ENCODE data around the gene SPR.

SPR gene

DNA sequence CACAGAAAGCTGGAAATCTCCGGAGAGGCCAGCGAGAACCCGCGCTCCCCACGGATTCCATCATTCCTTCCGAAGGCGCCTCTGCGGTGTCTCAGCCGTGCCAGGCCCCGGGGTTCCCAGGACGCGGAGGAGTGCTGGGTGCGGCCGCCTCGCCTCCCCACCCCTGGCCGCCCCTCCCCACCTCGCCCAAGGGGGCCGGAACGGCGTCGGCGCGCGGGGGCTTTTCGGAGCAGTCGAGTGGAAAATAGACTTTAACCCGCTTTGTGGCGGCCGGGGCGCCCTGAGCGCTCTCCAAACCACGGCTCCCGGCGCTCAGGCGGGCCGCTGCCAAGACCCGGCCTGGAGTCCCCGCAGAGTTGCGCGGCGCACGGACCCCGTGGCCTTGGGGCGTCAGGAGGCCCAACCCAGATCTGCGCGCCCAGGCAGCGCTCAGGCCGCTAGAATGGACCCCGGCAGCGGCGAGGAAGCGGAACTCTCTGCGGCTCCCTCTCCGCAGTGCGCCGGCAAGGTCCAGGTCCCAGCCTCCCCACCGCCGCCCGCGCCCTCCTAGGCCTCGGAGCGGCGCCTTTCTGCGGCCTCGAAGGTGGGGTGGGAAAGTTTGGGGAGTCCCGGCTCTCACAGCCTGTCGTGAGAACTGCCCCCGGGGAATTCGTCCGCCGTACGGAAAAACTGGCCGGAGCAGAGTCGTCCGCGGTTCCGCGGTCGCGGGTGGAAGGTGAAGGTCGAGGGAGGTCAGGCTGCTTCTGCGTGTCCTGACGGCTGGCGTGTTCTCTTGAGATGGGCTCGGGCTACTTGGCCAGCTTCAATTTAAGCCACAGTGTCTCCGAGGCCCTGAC lies 28.9 kb downstream of the SPR start:
- no peak for DNase-seq (ENCODE audit: low read depth)

DNA sequence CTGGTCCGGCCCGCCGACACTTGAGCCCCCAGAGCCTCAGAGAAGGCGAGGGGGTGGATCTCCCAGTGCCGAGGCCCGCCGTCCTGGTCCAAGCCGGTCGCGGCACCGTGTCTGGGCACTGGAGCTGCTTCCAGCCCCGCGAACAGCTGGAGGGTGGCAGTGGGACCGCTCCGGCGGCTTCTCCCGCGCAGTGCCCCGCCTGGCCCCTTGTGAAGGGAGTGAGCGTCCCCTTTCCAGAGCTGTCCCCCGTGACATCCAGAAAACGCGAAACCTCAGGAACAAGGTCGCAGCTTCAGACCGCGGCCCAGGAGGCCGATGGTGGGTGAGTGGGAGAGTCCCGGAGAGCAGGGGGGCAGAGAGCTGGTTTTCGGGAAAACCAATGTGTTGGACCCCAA lies 29.5 kb downstream of the SPR start:
- no peak for DNase-seq (ENCODE audit: low read depth)

DNA sequence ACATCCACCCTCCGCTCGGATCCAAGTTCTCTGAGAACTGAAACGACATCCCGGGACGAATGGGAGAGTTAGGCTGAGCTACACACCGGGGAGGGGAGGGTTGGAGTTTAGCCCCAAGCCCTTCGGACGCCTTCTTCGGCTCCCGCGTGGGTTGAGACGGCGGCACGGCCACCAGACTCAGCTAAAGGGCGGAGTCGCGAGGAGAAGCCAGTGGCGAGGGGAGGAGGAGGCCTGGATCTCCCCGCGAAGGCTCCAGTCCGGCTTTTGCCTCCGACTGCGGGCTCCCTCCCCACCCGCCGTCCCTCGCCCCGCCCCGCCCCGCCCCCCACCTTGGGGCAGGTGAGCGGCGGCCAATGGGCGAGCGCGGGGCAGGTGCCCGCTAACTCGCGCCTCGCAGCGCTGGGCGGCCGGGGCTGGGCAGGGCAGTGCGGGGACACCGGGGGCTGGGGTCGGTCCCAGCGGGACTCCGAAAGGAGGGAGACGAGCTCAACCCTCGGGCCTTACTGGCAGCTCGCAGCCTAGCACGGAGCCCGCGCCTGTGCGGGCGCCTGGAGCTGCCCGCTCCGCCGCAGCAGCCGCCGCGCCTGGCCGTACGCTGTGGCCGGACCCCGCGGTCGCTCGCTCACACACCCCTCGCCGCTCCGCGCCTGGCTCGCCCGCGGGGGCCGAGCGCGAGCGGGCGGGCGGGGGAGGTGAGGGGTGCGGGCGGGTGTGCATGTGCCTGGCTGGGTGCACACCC lies 30.1 kb downstream of the SPR start, which contains the start of gene EMX1:
EMX1 (plus strand) TSS at position 382 of the 739 bp plus-strand sequence; CDS start at position 716, 334 bp downstream.
- no peak for DNase-seq (ENCODE audit: low read depth)

DNA sequence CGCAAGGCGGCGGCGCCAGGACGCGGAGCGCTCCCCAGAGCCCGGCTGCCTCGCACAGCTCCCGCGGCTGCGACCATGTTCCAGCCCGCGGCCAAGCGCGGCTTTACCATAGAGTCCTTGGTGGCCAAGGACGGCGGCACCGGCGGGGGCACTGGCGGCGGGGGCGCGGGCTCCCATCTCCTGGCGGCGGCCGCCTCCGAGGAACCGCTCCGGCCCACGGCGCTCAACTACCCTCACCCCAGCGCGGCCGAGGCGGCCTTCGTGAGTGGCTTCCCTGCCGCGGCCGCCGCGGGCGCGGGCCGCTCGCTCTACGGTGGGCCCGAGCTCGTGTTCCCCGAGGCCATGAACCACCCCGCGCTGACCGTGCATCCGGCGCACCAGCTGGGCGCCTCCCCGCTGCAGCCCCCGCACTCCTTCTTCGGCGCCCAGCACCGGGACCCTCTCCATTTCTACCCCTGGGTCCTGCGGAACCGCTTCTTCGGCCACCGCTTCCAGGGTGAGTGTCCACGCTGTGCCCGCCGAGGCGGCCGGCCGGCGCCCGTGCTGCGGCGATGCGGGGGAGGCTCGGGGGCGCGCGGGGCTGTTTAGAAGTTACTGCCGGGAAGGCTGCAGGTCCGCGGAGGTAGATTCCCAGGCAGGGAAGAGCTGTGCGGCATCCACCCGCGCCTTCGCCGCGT lies 30.8 kb downstream of the SPR start:
- no peak for DNase-seq (ENCODE audit: low read depth)

DNA sequence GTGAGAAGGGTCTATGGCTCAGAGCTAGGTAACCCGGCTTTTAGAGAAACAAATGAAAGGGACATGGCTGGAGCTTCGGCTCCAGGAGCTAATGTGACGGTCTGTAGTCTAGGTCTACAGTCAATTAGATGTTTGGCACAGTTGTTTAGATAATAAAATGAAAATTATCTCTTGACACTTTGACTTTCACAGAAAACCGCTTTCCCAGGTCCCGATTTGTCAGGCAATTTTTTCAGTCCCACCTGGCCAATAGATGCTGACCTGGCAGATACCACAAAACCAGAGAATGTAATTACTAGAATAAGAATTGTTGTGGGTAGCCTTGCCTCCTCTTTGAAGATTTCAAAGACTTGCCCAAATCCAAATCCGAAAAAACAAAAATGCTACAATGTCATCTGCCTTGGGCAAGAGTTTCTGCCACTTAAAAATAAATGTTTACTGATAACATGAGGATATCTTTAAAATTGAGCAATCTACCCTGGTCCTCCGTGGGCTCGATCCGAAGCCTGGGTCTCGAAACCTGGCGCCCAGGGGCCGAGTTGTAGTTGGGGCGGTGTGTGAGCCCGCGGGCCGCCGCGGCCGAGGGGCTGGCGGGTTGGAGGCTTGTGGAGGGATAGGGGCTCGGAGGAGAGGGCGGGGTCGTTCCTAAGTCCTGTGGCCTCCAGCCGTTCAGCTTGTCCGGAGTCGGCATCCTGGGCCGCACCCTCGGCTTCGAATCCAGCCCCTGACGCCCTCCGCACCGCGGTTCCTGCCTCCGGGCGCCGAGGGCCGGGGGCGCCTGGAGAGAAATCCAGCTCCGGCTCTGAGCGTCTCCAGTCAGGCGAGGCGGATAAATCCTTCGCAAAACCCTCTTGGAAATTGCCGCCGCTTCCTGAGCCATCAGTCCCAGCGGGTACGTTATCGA lies 32.5 kb downstream of the SPR start:
- no peak for DNase-seq (ENCODE audit: low read depth)

DNA sequence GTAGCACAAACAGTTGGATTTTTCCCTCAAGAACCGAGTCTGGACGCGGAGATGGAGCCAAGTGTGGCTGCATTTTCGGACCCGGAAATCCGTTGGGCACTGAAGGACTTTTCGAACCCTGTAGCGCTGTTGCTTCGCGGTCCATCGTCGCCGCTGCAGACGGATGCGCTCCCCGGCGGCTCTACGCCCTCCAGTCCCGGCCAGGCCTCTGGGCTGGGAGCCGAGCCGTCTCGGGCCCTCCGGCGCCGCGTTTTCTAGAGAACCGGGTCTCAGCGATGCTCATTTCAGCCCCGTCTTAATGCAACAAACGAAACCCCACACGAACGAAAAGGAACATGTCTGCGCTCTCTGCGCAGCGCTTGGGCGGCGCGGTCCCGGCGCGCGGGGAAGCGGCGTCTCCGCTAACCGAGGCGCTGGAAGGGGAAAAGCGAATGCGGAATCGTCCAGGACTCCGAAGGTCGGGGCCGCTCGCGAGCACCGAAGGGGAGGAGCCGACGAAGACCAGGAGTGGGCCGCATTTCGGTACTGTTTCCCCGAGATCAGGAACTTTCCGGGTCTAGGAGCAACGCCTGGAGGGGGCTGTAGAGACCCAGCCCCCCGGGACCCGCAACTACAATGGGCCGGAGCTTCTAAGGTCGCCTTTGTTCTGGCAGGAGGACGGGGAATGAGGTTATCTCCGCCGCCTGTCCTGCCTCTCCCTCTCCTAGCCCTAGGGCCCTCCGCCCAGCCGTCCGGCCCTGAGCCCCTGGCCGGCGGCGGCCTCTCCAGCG lies 33.3 kb downstream of the SPR start:
- no peak for DNase-seq (ENCODE audit: low read depth)

DNA sequence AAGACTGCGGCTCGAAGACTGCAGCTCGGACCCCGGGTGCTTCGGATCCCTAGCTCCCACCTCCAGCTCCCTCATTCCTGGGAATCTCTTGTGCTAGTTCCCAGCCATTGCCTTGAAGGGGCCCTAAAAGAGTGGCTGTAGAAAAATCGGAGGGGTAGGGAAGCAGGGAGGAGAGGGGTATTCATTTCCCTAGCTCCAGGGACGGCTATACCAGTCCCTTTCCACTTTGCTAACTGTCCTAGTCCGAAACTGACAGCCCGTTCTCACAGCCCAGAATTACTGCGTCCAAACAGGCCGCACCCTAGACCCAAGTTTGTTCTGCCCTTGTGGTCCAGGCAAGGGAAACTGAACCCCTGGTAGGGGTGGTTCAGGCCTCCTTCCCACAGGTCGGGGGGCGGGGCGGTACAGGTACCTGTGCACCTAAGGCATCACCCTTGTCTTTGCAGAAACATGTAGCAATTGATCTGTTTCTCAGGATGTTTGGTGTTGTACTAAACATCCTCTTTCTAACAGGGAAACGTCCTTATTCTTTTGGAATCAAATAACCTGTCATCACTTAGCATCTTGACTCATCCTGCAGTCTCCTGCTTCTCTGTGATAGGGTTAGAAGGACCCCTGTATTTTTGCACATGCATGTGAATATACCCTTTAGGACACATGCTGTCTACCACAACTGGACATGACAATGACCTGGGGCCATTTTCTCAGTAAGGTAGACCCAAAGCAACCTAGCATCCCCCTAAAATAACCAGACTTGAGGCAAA lies 34.1 kb downstream of the SPR start:
- no peak for DNase-seq (ENCODE audit: low read depth)

DNA sequence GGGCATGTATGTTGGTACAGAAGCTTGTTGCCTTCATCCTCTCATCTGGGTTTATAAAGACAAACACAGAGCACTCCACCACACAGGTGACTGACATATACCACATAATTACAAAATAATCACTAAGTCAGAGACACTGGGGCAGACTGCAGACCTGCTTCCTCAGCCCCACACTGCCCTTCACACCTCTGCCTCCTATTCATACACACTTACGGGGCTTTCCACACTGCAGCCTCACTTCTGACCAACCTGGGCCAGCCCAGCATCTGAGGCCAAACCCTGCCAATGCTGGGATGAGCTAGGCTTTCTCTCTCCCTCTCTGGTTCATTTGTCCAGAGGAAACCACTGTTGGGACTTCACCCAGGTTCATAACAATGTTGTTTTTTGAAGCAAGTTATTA lies 34.6 kb downstream of the SPR start:
- no peak for DNase-seq (ENCODE audit: low read depth)

DNA sequence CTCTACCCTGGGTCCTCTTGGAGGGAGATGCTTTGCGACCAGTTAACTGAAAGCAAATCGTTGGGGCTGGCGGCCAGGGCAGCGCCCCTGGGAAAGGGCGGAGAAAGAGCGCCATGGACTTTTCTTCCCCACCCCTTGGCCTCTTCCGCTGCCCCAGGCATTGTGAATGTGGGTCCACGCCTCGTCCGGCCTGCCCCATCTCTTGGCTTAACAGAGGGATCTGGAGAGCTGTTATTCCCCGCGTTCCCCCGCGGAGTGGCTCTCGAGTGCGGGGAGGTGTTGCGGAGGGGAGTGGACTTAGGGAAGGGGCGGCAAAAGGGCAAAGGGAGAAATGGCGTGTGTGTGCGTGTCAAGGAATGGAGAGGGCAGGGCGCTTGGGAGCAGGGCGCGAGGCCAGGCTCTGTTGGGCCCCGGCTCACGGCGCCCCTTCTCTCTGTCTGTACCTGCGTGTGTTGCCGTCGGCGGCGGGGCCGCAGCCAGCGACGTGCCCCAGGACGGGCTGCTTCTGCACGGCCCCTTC lies 36.7 kb downstream of the SPR start:
- DNase-seq (ENCODE audit: low read depth) = no peak

DNA sequence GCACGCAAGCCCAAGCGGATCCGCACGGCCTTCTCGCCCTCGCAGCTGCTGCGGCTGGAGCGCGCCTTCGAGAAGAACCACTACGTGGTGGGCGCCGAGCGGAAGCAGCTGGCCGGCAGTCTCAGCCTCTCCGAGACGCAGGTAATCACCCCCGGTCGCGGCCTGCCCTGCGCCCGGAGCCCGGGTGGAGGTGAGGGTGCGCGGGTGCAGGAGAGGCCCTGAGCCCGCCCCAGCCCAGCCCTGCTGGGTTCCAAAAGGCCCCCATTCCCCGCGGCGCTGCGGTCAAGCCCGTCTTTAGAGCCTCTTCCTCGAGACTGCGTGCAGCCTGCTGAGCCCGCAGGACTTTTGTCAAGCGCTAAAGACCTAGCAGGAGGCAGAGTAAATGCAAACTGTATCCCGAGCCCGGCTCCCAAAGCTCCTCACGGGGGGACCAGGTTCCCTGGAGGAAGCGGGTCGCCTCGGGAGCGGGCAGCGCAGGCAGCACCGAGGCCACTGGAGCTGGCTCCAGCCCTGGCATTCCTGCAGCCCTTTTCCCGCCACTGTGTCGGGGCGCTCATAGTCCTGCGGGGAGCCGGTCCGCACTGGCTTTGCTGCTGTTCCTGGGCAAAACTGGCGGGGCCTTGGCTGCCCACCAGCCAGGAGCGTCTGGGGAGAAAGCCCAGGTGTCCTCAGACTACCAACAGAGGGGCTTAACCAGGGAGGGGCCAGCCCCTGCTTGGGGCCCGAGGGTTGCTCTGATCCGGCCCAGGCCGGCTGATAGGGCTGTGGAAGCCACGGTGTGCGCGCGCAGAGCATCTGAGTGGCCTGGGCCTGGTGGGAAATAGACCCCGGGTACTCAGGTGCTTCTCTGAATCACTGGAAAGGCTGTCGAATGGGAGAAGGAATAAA lies 37.4 kb downstream of the SPR start:
- no peak for DNase-seq (ENCODE audit: low read depth)

DNA sequence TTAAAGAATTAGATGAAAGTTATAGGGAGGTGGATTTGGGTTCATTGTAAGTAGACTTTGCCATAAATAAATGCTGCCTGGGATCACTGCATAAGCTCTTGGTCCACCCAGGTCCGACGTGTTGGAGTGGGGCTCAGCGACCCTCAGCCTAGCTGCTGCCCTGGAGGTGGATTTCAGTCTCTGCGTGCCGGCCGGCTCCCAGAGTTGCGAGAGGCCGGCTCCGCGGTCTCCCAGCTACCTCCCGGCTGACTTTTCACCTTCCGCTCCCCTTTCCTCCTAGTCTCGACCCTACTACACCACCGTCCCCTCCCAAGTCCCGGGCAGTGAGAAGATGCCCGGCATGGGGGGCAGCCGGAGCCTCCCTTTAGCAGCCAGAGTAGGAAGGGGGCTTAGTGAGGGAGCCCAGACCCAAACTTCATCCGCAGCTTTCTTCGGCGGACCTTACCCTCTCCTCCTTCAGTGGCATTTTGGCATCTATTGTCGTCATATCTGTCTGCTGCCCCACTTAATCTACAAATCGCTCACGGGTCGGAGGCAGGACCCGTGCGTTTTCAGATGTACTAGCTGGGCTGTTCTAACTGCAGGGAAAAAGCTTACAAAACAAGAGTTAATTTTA lies 38.2 kb downstream of the SPR start:
- DNase-seq (ENCODE audit: low read depth) = no peak

DNA sequence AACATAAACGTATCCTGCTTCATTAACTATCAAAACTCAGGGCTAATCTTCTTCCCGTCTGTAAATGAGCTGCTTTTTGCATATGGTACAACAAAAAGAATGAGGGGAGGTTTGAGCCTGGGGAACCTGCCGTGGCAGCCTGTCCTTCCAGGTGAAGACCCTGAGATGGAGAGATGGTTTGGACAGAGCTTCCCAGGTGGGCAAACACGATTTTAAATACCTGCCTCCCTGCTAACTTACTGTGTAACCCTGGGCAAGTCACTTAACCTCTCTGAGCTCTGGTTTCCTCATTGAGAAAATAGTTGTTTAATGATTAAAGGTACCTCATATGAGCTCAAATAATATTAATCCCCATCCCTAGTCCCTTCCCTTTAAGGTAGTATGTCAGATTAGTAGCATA lies 39.2 kb downstream of the SPR start:
- no peak for DNase-seq (ENCODE audit: low read depth)

DNA sequence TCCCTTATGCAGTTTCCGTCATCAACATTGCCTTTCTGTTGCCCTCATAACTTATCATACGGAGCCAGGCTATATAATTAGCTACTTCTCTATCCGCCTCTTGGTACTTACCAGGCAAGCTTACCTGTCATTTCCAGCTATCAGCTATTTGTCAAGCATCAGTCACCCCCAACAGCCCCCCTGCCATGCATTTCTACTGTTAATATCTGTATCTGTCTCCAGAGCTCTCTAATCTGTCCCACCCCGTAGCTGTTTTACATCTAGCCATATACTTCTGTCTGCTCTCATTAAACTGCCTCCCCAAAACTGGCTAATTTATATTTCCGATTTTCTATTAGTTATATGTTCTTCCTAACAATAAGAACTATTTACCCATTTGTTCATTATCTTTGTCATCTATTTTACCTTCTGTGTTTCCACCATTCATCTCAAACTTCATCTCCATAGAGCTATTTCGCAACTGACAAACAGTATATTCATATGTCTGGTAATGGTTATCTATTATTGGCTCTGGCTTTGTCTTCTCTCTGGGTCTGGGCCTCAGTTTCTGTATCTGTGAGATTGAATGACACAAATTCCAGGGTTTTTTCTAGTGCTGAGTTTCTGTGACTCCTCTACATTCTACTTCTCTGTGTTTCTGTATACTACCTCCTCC lies 39.7 kb downstream of the SPR start:
- no peak for DNase-seq (ENCODE audit: low read depth)

DNA sequence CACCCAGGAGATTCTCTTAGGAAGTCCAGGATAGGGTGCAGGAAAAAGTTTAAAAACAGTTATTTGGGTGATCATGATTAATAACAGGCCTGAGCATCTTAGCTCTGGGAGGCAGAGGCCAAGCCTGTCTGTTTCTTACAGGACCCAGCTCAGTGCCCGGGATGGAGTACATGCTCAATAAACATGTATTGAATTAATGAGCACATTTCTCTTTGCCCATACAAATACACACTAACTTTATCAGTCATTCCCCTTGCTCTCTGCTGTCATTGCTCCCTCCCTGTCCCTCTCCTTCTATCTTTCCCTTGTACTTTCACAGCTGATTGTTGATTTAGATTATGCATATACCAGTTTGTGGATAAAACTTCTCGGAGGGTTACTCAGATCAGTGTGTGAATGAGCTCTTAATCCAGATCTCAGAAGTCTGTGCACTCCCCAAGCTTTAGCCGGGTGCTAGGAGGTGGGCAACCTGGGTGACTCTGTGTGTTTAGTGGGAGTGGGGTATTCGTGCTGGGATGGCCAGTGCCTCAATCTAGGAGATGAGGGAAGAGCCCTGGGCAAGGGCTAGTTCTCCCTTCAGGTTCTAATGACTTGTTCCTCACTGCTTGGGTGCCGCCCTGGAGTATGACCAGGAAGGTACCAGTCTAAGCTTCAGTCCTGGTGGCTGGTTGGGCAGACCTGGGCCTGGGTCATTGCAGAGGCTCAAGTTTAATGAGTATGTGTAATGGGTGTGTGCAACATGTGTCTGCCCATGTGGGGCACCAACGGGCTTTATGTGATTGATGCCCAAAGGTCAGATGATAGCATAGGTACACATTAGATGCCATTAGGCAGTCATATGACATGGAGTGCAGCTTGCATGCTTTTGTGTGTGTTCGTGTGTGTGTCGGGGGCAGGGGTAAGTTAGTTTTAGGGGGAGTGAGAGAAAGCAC lies 40.7 kb downstream of the SPR start:
- no peak for DNase-seq (ENCODE audit: low read depth)

DNA sequence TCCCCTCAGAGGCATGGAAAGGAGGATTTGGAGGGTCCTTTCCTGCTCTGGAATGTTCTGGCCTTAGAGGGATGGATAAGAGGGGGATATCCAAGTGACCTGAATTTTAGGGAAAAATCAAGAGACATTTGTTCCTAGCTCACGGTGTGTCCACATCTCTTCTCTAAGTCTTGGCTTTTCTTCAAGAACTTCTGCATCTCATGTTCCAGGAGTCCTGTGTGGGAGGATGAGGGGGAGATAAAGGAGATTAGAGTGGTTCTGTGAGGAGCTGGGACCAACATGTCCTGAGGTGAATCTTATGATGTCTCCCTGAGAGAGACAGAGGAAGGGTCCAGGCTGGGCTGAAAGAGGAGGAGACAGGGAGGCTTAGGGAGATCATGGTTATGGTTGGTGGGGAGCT lies 41.8 kb downstream of the SPR start:
- DNase-seq (ENCODE audit: low read depth) = no peak

DNA sequence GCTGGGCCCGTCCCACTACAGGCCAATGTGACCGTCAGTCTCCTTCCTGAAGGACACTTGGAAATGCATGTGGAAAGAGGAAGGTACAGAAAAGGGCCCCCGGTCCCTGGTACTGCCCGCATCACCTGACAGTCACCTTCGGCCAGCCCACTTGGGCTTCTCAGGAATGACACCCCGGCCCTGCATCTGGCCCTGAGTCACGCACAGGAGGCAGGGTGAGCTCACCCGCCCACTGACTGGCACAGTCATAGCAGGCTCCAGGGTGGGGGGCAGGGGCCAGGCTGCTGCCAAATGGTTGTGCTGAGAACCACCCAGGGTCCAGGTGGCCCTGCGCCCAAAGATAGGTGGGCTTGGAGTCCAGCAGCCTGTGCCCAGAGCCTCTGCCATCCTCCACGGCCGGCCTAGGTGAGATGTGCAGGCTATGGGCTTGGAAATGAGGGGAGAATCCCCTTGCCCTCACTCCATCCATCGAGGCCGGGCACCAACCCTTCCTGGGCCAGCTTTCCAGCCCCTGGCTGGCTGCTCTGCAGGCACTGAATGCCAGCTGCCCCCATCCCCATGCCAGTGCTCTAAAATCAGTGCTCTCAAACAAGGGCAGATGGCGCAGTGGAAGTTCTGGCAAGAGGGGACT lies 44.2 kb downstream of the SPR start:
- DNase-seq (ENCODE audit: low read depth) = no peak
